GM21737 (cell line): ENCODE results near the gene PLPP3.

Experiments
- ATAC-seq: cut with Tn5 transposase; IDR thresholded peaks from one replicate; pipeline ENCODE4 v1.9.1; 2021; ENCODE audit warnings: mild to moderate bottlenecking, moderate library complexity; ENCODE audit not compliant: unreplicated experiment

PLPP3 gene

GRCh38 chr1:56548571-56548970, 30.8 kb downstream of the PLPP3 start:
- ATAC-seq, result no peak

- ATAC-seq, result no peak
Measured at GRCh38 chr1:56547977-56548376, 31.4 kb downstream of the PLPP3 start.

GRCh38 chr1:56547473-56547872, 31.9 kb downstream of the PLPP3 start:
- no peak for ATAC-seq

- ATAC-seq, result no peak
Measured at GRCh38 chr1:56545711-56546110, 33.7 kb downstream of the PLPP3 start.

GRCh38 chr1:56543783-56544612, 35.4 kb downstream of the PLPP3 start:
- ATAC-seq, result no peak

- ATAC-seq, result no peak
Measured at GRCh38 chr1:56542651-56543050, 36.7 kb downstream of the PLPP3 start.

- ATAC-seq, result no peak
Measured at GRCh38 chr1:56541408-56541807, 38.0 kb downstream of the PLPP3 start.

- ATAC-seq, result no peak
Measured at GRCh38 chr1:56540467-56540866, 38.9 kb downstream of the PLPP3 start.

- no peak for ATAC-seq
Measured at GRCh38 chr1:56539520-56539931, 39.8 kb downstream of the PLPP3 start.

GRCh38 chr1:56538532-56538931, 40.8 kb downstream of the PLPP3 start:
- ATAC-seq, result no peak

GRCh38 chr1:56537660-56538059, 41.7 kb downstream of the PLPP3 start:
- no peak for ATAC-seq

- no peak for ATAC-seq
Measured at GRCh38 chr1:56535939-56536338, 43.4 kb downstream of the PLPP3 start.

GRCh38 chr1:56535362-56535761, 44.0 kb downstream of the PLPP3 start:
- no peak for ATAC-seq

GRCh38 chr1:56534130-56534651, 45.2 kb downstream of the PLPP3 start:
- ATAC-seq, result no peak

GRCh38 chr1:56533621-56534020, 45.7 kb downstream of the PLPP3 start:
- ATAC-seq, result no peak

- ATAC-seq, result no peak
Measured at GRCh38 chr1:56533197-56533596, 46.2 kb downstream of the PLPP3 start.

GRCh38 chr1:56532350-56532683, 47.0 kb downstream of the PLPP3 start:
- ATAC-seq, result no peak

GRCh38 chr1:56531624-56532349, 47.6 kb downstream of the PLPP3 start:
- no peak for ATAC-seq

GRCh38 chr1:56529801-56530200, 49.6 kb downstream of the PLPP3 start:
- no peak for ATAC-seq

- no peak for ATAC-seq
Measured at GRCh38 chr1:56527548-56528302, 51.6 kb downstream of the PLPP3 start.

- ATAC-seq, result peak; percentile 70
Measured at GRCh38 chr1:56526571-56527174, 52.7 kb downstream of the PLPP3 start.
